HepG2 (cell line): ENCODE results near the gene PRKAG1.

Source experiments
- CBX5 ChIP-seq: sonication (generic); formaldehyde crosslinking; IDR thresholded peaks from 2 replicates; pipeline ENCODE4 v1.4.0; 2020; ENCODE audit warnings: missing genetic modification reagents, borderline replicate concordance
- EP300 ChIP-seq, 3 experiments: sonication (generic) in 1 of 3; formaldehyde crosslinking in 1 of 3; IDR thresholded peaks; 2 replicates each; pipeline versions ENCODE4 v1.5.1 to v1.6.1; 2011 to 2020; ENCODE audit warnings: low read depth in 2 of 3, low read length in 2 of 3, borderline replicate concordance in 1 of 3, improper control_type of control experiment in 1 of 3, mild to moderate bottlenecking in 1 of 3, missing genetic modification reagents in 1 of 3, moderate library complexity in 1 of 3
- NFIB ChIP-seq: sonication (generic); formaldehyde crosslinking; IDR thresholded peaks from 2 replicates; pipeline ENCODE4 v1.9.0; 2021; ENCODE audit warnings: missing genetic modification reagents, mild to moderate bottlenecking, borderline replicate concordance
- TP53 ChIP-seq: sonication (generic); formaldehyde crosslinking; conservative IDR thresholded peaks from 2 replicates; pipeline ENCODE4 v1.4.0; 2020; ENCODE audit warnings: missing genetic modification reagents
- ZNF781 ChIP-seq: sonication (generic); formaldehyde crosslinking; IDR thresholded peaks from 2 replicates; pipeline ENCODE4 v1.5.1; 2020; ENCODE audit warnings: borderline replicate concordance, mild to moderate bottlenecking, missing genetic modification reagents; ENCODE audit errors: not compliant biosample characterization
- TF ChIP-seq, protein P1 (sequence below): sonication (generic); formaldehyde crosslinking; IDR thresholded peaks from 2 replicates; pipeline ENCODE4 v1.5.0; 2020; ENCODE audit warnings: mild to moderate bottlenecking, missing genetic modification reagents, moderate library complexity

DNA sequence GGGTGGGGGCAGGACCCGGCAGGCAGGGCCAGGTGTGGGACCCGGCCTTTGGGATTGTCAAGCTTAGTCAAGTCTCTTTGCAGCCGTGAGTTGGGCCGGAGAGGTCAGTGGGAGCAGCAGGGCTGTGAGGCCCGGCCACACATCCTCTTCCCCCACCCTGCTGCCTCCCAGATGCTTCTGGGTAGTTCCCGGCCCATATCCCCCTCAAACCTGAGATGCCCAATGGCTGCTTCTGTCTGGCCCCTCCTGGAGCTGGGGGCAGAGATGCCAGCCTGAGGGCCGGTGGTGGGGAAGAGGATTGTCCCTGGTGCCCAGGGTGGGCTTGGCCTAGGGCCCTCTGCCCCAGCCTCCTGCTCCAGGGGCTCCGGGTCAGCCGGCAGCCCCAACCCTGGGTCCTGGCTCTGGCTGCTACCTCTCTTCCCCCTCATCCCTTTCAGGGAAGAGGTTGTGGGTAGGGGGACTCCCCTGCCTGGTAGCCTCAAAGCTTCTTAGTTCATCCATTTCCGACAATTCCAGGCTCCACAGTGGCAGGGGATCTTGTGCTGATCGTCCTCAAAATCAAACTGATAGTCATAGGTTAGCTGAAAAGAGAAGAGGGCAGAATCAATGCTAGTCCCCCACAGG lies 2.8 kb upstream of the PRKAG1 start:
- no peak for TF ChIP-seq ZNF781 (CRISPR knock-in tag)
- TF ChIP-seq CBX5 (CRISPR knock-in tag), result no peak
- TF ChIP-seq EP300 (IDR thresholded peaks at IDR 0.05; ENCODE audit: low read depth in 2 of 2, low read length in 2 of 2), result no peak
- TF ChIP-seq EP300 (CRISPR knock-in tag; IDR thresholded peaks at IDR 0.05; ENCODE audit: borderline replicate concordance), result no peak
- TF ChIP-seq, protein P1, sequence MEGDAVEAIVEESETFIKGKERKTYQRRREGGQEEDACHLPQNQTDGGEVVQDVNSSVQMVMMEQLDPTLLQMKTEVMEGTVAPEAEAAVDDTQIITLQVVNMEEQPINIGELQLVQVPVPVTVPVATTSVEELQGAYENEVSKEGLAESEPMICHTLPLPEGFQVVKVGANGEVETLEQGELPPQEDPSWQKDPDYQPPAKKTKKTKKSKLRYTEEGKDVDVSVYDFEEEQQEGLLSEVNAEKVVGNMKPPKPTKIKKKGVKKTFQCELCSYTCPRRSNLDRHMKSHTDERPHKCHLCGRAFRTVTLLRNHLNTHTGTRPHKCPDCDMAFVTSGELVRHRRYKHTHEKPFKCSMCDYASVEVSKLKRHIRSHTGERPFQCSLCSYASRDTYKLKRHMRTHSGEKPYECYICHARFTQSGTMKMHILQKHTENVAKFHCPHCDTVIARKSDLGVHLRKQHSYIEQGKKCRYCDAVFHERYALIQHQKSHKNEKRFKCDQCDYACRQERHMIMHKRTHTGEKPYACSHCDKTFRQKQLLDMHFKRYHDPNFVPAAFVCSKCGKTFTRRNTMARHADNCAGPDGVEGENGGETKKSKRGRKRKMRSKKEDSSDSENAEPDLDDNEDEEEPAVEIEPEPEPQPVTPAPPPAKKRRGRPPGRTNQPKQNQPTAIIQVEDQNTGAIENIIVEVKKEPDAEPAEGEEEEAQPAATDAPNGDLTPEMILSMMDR (CRISPR knock-in tag), result no peak
- TF ChIP-seq TP53 (CRISPR knock-in tag), result no peak
- TF ChIP-seq NFIB (CRISPR knock-in tag), result no peak
